ENCODE results near the gene CPEB2.

CPEB2 gene

DNA sequence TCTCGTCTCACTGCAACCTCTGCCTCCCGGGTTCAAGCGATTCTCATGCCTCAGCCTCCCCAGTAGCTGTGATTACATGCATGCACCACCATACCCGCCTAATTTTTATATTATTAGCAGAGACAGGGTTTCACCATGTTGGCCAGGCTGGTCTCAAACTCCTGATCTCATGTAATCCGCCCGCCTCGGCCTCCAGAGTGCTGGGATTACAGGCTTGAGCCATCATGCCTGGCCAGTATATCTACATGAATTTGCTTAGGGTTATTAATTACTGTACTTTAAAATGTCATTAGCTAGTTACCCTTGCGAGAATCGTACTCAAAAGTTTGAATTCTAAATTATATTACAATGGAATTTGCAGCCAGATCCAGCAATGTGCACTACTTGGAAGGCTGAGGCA lies 8.9 kb downstream of the CPEB2 start:
- DNase-seq, result no peak

DNA sequence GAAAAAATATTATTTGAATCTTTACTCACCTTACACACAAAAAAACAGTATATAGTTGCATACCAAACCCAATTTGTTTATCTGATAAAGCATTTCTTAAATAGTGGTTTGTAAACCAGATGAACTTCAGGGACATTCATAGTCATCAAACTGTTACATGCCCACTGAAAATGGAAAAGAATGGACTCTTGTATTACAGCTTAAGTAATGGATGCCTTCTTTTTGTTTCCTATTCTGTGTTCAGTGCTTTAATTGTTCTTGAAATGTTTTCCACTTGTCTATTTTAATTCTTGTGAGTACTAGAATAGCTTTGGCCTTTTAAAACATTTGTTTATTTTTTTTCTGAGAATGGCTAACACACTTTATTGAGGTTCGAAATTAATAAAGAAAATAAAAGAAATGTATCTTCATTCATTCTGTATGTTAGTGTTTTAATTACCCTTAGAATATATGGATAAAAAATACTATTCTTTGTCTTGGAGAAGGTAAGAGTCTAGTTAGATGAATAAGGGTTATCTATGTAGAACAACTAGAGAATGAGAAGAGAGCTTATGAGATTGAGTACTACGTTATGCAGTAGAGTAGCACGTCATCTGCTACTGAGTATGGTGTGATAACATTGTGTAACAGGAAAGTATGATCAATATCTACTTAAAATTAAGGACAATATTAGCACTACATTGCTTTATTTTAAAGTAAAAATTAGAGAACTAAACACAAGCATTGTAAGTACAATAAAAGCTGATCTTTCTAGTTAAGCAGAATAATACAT lies 9.9 kb downstream of the CPEB2 start:
- DNase-seq, result no peak

DNA sequence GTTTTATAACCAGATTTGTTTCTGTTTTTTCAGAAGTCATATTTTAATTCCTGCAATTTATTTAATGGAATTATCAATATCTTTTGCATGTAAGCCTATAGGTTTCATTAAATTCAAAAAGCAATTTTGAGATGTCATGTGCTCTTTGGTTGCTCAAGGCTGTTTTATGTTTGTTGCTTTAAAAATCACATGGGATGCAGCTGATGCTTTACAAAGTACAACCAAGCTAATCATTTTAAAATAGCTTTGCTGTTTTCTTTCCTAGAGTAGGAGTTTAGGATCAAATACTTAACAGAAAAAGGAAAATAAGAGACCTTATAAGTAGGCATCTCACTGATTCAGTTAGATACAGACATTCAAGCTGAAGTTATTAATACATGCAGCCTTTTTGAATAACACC lies 11.3 kb downstream of the CPEB2 start:
- no peak for DNase-seq

DNA sequence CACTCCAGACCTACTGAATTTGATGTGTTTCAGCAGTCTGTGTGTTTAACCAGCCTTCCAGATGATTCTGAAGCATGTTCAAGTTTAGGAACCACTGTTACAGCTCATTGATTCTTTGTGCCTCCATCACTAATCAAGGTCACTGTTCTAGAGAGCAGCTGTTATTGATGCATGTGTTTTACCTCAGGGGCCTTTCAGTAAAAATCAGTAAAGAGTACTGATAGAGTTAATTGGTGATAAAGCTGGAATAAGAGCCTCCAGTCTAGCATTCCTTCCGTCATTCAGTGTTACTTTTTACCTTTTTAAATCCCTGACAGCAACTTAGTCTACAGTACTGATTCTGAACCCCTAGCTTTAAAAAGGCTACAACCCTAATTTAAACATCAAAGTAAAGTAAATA lies 12.9 kb downstream of the CPEB2 start:
- no peak for DNase-seq

DNA sequence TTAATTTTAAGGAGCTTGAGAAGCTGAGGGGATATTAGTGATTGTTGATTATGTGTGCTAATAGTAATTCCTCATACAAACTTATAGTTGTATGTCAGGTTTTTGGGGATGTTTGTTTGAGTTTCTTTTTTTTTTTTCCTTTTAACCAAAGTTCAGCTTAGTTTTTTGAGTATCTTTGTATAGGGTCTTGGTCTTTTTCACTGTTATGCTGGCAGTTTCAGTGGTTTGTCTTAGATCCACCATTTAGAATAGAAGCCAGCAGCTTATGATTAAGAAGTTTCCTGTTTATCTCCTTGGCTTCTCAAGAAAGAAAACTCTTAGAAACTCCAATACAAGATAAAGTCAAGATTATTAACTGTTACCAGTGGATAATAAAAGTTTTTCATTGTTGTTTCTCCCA lies 16.1 kb downstream of the CPEB2 start:
- DNase-seq, result no peak

DNA sequence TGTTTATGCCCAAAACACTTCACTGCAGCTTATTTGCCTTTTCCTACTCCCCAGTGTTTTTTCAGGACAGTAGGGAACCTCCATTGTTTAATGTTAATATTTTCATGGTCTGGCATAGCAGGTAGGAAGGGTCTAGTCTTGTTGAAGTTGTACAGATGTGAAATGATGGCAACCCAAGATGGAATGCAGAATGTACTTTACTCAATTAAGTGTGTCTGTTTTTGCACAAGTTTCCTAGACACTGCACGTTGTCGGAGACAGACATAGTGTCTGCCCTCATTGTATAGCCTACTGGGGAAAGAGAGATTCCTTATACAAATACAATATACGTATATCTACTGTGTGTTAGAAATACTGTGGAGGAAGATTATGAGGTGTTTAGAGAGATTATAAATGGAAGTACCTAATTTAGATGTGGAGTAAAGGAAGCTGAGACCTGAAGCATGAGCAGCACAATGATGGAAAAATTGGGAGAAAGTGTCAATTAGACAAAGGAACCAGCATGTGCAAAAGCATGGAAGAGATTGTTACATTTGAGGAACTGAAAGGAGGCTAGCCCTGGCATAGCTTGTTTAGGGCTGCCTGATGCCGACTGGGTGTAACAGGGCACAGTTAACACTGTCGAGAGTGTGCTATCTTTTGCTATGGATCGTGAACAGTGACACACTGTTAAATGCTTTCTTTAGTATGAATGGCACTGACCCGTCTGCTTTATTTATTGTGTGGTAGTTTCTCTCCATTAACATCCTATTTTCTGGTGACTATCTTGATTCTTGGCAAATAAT lies 18.4 kb downstream of the CPEB2 start:
- no peak for DNase-seq

DNA sequence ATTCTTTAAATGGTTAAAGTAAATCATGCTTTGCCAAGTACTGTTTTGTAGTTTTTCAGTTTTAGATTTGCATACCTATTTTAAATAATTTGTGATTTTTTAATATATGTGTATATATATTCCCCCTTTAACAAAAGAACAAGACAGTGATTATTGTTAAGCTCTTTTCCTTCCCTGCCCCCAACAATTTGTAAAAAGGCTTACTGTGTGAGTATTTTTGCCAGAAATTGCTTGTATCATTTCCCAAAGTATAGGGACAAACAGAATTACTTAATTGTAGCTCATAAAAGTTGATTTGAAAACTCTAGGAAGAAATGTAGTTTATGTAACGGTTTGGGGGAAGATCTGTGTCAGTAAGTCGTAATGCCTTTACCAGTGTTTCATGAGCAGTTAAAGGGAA lies 19.0 kb downstream of the CPEB2 start:
- DNase-seq, result no peak

DNA sequence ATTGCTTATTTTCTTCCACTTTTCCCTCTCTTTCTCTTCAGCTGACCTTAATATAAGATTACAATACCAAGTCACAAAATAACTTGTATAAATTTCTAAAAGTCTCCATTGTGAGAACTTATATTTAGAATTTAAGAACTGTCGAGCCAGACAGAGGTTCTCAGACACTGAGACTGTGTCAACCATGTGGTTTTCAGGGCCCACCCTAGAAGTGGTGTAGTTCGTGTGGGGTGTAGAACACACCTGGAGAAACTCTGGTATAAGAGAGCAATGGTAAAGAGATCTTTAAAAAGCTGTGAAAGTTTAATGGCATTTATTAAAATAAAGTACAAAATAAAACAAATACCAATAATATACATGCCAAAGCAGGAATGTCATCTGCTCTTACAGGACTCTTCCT lies 19.7 kb downstream of the CPEB2 start:
- no peak for DNase-seq

DNA sequence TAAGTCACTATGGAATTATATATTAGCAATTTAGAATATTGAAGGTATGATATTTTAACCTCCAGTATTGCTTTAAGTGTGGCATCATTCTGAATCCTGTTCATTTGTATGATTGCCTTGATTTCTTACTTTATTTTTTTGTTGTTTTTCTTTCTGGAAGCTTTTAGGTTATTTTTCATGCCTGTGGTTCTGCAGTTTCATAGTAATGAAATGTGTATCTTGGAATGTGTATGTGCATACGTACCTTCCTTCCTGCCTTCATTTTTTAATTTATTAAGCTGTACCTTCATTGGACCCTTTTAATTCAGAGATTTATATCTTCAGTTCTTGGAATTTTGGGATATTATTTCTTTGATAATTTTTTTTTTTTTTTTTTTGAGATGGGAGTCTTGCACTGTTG lies 22.1 kb downstream of the CPEB2 start:
- DNase-seq, result no peak

DNA sequence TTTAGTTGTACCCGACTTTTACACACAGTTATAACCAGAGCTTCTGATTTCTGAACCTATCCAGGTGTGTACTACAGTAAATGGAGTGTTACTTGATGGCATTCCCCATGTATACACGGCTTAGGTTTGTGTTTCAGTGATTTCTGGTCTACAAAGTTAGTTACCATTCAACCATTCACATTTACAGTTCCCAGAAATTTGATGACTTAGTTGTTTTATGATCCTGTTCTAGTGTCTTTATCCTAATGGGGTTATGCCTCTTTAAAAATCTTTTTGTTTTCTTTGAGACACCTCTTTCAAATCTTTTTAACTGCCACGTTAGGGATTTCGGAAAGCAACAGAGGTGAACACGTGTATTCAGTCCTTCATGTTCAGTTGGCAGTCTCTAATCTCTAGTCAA lies 23.4 kb downstream of the CPEB2 start:
- no peak for DNase-seq

DNA sequence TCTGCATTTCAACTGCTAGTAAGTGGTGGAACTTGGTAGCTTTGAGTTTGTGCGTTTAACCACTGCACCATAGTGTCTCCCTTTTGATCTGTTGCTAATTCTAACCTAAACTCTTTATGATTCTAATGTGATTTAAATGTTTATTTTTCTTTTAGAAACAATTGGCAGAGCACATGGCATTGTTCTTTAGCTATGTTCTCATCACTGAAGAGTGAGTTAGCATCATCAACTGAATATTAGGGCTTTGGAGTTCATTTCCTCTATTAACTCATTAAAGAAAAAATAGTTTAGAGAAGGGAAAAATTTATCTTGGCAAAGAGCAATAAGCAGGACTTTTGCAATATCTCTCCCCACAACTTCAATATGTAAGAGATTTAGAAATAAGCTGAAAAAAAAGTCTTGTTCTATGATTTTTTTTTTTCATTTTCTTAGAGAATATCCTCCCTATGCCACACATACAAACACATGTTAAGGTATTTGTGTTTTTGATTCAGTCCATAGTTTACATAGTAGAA lies 25.7 kb downstream of the CPEB2 start:
- no peak for DNase-seq

DNA sequence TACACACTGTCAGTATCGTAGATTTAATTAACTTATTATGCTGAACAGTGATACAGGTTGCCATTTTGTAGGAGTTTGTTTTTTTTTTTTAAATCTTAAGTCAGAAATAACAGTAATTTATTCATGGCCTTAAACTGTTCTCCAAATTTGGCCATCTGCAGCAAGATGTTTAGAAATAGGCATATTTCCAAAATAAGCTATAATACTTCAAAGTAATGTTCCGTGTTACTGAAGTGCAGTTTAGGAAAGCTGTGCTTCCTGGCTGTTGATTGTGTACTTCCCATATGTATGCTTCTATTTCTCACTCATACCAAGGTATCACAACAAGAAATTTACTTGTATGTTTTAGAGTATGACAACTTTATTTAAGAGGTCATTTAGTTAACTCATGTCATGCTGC lies 28.9 kb downstream of the CPEB2 start:
- no peak for DNase-seq

DNA sequence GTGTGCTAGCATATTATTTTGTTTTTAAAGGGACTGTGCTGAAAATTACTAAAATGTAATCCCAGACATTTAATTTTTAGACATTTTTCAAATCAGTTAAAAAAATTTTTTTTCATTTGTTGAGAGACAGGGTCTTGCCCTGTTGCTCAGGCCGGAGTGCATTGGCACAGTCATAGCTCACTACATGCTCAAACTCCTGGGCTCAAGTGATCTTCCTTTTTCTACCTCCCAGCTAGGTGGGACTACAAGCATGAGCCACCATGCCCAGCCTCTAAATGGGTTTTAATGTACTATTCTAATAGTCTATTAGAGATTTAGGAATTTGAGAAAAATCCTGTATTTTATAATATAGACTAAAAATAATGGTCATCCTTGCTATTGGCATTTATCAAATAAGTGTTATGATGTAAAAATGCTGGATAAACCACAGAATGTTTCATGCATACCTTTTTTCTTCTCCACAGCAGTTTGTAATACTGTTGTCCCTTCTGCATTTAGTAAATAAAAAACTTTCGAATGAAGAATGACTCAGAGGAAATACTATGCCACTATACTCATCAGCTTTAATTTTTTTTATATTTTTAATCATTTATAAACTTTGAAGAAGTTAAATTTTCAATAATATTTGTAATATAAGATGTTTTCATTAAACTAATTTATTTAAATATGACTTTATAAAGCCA lies 29.9 kb downstream of the CPEB2 start:
- no peak for DNase-seq

DNA sequence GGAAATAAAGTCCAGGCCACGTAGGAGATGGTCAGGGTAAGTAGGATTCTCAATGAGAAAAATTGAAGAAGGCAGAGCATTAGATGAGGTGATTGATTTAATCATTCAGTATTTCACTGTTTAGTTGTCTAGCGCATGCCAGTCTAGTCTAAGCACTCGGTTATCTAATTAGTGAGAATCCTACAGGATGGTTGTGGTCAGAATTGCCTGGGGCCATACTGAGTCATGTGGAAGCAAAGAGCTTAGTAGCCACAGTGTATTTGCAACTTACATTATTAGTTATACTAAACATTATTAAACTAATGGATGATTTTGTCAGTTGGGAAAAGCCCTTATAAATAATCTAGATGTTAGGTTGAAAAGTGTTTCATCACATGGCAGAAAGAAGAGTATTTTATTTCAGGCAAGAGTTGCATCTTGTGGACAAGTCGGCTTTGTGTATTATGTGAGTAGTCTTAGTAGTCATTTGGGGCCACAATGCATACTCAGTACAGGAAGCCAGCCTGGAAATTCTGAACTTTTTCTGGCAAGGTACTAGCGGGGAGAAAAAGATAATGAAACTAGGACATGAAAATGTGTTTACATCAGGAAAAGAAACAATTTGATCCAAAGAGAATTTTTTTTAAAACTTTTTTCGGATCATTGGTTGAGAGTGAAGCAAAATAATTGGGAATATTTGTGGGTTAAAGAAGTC lies 31.9 kb downstream of the CPEB2 start:
- DNase-seq, result no peak

DNA sequence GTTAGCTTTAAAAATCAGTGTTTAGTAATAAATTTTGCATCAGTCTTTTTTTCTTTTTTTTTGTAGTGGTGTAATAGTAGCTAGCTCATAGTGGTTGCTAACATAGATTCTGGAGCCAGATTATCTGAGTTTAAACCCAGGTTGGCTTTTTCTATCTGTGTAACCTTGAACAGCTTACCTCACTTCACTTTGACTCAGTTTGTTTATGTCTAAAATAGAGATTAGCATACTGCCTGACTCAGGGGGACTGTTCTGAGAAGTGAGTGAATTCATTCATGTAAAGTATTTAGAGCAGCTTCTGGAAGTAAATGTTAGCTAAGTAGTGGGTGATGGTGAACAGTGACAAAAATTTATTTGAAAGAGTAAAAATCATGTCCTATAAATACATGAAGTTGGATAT lies 32.9 kb downstream of the CPEB2 start:
- no peak for DNase-seq

DNA sequence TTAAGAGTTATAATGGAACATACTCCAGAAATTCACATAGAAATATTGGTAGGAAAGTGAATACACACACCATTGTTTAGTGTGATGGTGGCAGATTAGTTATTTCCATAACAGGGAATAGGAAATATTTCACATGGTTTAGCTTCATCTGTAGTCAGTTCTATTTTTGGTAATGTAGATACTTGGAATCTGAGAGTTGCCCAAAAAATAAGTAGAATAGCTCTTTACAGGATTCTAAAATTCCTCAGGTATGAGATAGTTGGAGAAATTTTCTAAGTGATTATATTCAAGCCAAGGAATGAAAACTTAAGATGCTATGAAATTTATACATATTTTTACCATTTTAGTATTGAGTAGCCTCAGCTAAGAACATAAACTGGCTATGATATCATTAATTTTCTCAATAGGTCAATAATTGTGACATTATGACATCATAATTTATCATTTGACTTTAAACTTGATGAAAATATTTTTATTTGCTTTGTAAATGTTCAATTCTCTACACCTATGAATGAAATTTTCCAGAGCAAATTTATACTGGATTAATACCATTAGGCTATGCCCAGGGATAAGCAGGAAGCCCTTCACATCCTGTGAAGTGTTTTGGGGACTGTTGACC lies 35.8 kb downstream of the CPEB2 start:
- DNase-seq, result no peak

DNA sequence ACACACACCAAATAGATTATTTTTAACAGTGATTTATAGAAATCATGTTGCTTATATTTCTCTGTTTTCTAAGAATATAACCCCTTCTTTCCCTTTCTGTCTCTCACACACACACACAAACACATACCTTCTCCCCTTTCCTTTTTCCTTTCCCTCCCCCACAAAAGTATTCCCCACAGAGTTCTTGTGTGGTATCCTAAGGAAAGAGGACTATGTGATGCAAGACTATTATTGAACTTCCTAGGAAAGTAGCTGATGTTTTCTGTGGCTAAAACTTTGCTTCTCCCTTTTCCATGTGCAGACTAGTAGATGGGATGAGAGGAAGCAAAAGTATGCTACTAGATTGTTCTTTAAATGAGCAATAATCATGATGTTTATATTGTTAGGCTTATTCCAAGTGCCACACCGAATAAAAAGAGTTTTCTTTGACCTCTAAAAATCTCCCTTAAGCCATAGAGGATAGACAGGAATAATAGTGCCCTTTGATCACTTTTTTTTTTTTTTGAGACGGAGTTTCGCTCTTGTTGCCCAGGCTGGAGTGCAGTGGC lies 38.7 kb downstream of the CPEB2 start:
- no peak for DNase-seq

DNA sequence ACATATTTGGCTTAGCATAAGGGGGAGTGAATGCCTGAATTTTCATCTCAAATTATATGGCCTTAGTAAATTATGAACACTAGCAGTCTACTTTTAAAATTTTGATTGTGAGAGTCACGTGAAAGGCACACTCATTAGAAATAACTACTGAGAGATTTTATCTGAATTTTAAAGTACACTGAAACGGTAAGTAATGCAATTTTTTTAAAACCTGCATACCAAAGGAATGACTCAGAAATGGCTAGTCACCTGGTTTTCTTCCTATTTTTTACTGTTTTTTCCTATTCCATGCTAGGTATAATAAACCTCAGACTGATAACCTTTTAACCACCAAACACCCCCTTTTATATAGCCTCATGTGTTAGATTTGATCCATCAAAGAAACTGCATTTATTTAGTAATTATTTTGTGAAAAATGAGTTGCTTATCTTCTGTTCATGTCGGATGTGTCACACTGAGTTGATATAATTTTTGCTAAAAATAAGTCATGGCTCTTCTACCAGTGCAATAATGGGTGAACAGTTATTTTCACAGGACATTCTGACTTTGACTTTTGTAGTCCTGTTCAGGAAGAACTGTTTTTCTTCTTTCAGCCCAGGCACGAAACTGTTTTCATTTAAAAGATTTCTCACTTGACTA lies 40.4 kb downstream of the CPEB2 start:
- no peak for DNase-seq

DNA sequence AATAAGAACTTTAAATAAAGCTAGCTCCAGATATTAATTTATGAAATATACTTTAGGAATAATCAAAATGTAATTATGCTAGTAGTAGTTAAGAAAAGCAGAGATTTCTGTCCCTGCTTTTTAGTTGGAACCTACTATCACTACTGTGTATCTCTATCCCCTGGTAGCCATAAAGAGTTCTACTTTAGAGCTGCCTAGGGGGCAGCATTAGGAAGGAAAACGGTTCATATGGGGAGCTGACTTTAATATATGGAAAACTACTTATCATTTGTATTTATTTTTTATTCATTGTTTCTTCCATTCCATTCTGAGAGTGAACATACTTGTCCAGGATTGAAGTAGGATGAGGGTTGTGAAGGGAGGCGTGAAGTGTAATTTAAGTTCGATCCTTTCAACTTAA lies 40.9 kb downstream of the CPEB2 start:
- DNase-seq, result no peak

DNA sequence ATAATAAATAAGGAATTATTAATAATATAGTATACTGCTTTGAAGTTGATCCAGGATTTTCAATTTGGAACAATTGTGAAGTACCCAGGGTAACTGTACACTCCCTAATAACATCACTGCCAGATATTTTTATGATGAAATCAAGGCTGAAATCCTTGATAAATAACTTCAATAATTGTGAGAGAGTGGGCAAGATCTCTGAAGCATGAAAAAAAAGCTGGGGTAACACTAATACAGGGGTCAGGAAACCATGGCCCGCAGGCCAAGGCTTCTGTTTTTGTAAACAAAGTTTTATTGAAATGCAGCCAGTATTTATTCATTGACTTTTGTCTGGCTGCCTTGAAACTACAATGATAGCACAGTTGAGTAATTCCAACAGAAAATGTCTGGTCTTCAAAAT lies 41.6 kb downstream of the CPEB2 start:
- DNase-seq, result no peak

DNA sequence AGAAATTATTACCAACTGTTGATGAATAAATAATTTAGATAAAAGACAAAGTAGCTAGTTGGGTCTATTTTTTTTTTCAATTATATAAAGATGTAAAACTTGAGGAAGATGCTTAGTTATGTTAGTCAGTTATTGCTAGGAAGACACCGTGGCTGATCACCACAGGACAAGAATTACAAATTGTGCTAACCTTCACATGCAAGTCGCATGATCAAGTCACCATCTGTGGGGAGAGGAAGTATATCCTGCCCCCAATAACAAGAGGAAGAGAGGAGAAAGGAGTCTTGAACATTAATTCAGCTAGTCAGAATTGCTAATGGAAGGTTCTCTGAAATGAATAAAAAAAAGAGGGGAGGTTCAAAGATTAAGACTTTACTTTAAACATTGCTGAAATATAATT lies 52.3 kb downstream of the CPEB2 start:
- no peak for DNase-seq

DNA sequence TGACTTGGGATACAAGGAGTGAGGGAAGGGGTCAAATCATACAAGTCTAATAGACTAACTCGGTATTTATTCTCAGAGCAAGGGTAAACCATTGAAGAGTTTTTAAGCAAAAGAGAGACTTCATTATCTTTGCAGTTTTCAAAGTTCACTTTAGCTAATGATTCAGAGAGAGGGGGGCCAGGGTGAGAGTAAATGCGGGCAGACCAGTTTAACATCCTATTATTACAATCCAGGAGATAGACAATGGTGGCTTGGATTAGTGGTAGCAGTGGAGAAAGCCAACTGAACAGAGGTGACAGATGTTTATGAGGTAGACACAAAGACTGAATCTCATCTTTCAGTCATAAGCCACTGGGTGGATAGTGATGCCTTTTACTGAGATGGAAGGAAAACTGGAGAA lies 57.9 kb downstream of the CPEB2 start:
- DNase-seq, result no peak
